Colonic mucosa (tissue), 4 donors: ENCODE data around the gene TBCC. TPM values are rescaled to one million over a fixed set of nuclear protein-coding genes. Genes with fewer than 3 reads are reported as not detected.
"Not testable (repeated sequence)": the region's sequence is repeated elsewhere in the genome, so short reads cannot be mapped to it uniquely, and the experiment has no call there.

Source experiments
- DNase-seq: peaks from one replicate; pipeline ENCODE4 v3.0.0-alpha.2; 2020
- H3K27ac ChIP-seq: fragments of 200-600 bp; one replicate; pipeline ENCODE4 v1.8.0; 2021
- H3K27me3 ChIP-seq: fragments of 200-600 bp; one replicate; pipeline ENCODE4 v1.8.0; 2021
- H3K36me3 ChIP-seq: fragments of 200-600 bp; one replicate; pipeline ENCODE4 v1.8.0; 2021
- H3K4me1 ChIP-seq: fragments of 200-600 bp; one replicate; pipeline ENCODE4 v1.8.0; 2021; ENCODE audit warnings: mild to moderate bottlenecking
- H3K4me3 ChIP-seq: fragments of 200-600 bp; one replicate; pipeline ENCODE4 v1.8.0; 2021
- H3K9ac ChIP-seq, 2 donors: one replicate each; pipeline ENCODE4 v1.7.0; 2013; ENCODE audit warnings: control low read depth in 2 of 2, low read depth in 2 of 2, low read length in 2 of 2
- H3K9me3 ChIP-seq: fragments of 200-600 bp; one replicate; pipeline ENCODE4 v1.8.0; 2021
- intact Hi-C: fragments of 100-400 bp; cut with DNase I; formaldehyde crosslinking; loops from one replicate; pipeline ENCODE4 v1.14.1; 2022
- total RNA-seq, 2 donors: library from RNA; stranded (reverse); fragmentation: NEBNext Ultra II Directional in 1 of 2; extraction: Animal tissue kit (Norgen Biotek cat#: 25700) in 1 of 2; gene quantifications; one replicate each; pipeline ENCODE4 v1.2.1, GENCODE V29; 2021
- TF ChIP-seq, protein P1 (sequence below): fragments of 200-600 bp; IDR thresholded peaks from one replicate; pipeline ENCODE4 v1.8.0; 2022; ENCODE audit warnings: antibody characterized with exemption, mild to moderate bottlenecking
- donor health status: healthy.
- donor health status: DM: no; HTN: no; CAD: no.
- donor health status: DM: no; HTN: no; CAD: no.

Gene TBCC
- total RNA-seq, 2 donors from 2014 or later: 24.2 to 24.8 TPM

- DNase-seq: no peak
- Histone ChIP-seq H3K4me3 (no peak overlapping the region), H3K4me1 (no peaks in the 10 kb centered on the region), H3K9ac (no peak overlapping the region), H3K27me3 (no peaks in the 10 kb centered on the region), H3K27ac (no peak overlapping the region), H3K9me3 (no peaks in the 10 kb centered on the region), H3K36me3 (no peaks in the 10 kb centered on the region)
- TF ChIP-seq, protein P1, sequence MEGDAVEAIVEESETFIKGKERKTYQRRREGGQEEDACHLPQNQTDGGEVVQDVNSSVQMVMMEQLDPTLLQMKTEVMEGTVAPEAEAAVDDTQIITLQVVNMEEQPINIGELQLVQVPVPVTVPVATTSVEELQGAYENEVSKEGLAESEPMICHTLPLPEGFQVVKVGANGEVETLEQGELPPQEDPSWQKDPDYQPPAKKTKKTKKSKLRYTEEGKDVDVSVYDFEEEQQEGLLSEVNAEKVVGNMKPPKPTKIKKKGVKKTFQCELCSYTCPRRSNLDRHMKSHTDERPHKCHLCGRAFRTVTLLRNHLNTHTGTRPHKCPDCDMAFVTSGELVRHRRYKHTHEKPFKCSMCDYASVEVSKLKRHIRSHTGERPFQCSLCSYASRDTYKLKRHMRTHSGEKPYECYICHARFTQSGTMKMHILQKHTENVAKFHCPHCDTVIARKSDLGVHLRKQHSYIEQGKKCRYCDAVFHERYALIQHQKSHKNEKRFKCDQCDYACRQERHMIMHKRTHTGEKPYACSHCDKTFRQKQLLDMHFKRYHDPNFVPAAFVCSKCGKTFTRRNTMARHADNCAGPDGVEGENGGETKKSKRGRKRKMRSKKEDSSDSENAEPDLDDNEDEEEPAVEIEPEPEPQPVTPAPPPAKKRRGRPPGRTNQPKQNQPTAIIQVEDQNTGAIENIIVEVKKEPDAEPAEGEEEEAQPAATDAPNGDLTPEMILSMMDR: no peak
- intact Hi-C loops: no loop called here
Measured at GRCh38 chr6:42735976-42736375, 9.9 kb downstream of the TBCC start.

- H3K27ac ChIP-seq, H3K4me1 ChIP-seq, intact Hi-C loops, H3K27me3 ChIP-seq, H3K4me3 ChIP-seq, H3K9me3 ChIP-seq, H3K9ac ChIP-seq, H3K36me3 ChIP-seq, DNase-seq: not testable (repeated sequence)
Measured at GRCh38 chr6:42733867-42734481, 11.9 kb downstream of the TBCC start.

- intact Hi-C loops: loop anchor here (5.0 kb wide), 1 partner anchor 67 kb away; no protein-coding TSS in a partner anchor
- TF ChIP-seq, protein P1: no peak
- Histone ChIP-seq H3K9me3 (no peaks in the 10 kb centered on the region), H3K4me3 (no peak overlapping the region), H3K9ac (no peak overlapping the region), H3K4me1 (no peaks in the 10 kb centered on the region), H3K36me3 (no peaks in the 10 kb centered on the region), H3K27me3 (no peaks in the 10 kb centered on the region), H3K27ac (no peak overlapping the region)
- no peak for DNase-seq
Measured at GRCh38 chr6:42729731-42730130, 16.2 kb downstream of the TBCC start.

- TF ChIP-seq, protein P1: no peak
- Histone ChIP-seq H3K36me3 (no peaks in the 10 kb centered on the region), H3K4me3 (peak overlapping the region; percentile 49), H3K27me3 (no peaks in the 10 kb centered on the region), H3K4me1 (no peaks in the 10 kb centered on the region), H3K27ac (peak overlapping the region; percentile 43), H3K9me3 (no peaks in the 10 kb centered on the region), H3K9ac (peak overlapping the region; percentile 59 to 72)
- intact Hi-C loops: loop anchor here (5.0 kb wide), 1 partner anchor 65 kb away; no protein-coding TSS in a partner anchor
- peak; percentile 26 for DNase-seq
Measured at GRCh38 chr6:42727627-42728026, 18.3 kb downstream of the TBCC start.

GRCh38 chr6:42727087-42727611 is 18.8 kb downstream of the TBCC start:
- peak; percentile 40 for DNase-seq
- Histone ChIP-seq H3K36me3 (no peaks in the 10 kb centered on the region), H3K4me3 (peak overlapping the region; percentile 49), H3K27me3 (no peaks in the 10 kb centered on the region), H3K9ac (peak overlapping the region; percentile 59 to 72), H3K27ac (peak overlapping the region; percentile 43), H3K4me1 (no peaks in the 10 kb centered on the region), H3K9me3 (no peaks in the 10 kb centered on the region)
- TF ChIP-seq, protein P1: no peak
- intact Hi-C loops: loop anchor here (5.0 kb wide), 1 partner anchor 65 kb away; no protein-coding TSS in a partner anchor

DNA sequence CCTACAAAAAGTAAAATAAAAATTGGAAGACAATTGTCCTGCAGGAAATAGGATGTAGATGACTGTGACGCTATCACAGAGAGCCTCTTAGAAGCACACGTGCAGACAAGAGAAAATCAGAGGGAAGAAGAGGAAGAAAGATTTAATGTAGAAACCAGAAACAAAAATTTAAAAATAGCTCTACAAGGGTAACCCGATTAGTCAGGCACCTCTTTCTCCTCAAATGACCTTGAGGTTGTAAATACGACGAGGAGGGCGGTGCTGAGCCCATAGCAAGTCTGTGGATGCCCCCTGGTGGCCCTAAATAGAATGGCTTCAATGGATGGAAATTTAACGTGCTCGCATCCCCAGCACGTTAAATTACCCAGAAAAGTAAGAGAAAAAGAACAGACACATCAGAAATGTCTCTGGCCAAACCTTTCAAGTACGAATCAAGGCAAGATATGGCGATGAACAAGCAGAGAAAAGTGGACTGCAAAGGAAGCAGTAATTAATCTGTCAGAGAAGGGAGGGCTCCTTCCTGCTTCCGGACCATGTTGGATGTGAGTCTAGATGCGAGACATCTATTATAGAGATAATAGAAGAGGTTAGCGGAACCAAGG is 19.3 kb downstream of the TBCC start:
- peak overlapping the region; percentile 43 for H3K27ac ChIP-seq
- peak overlapping the region; percentile 49 for H3K4me3 ChIP-seq
- intact Hi-C loops: loop anchor here (5.0 kb wide), 1 partner anchor 64 kb away; no protein-coding TSS in a partner anchor
- peak; percentile 81 for DNase-seq
- no peaks in the 10 kb centered on the region for H3K4me1 ChIP-seq
- H3K9me3 ChIP-seq: no peaks in the 10 kb centered on the region
- H3K27me3 ChIP-seq: no peaks in the 10 kb centered on the region
- TF ChIP-seq, protein P1: peak; percentile 90
- no peaks in the 10 kb centered on the region for H3K36me3 ChIP-seq
- H3K9ac ChIP-seq: peak overlapping the region; percentile 59 to 72
